AG09319 (cell line): ENCODE results near the gene DLGAP4.

Source experiments
- DNase-seq: peaks from one replicate; pipeline ENCODE4 v3.0.0-alpha.2; 2010; ENCODE audit warnings: low read depth; ENCODE audit errors: extremely low read depth
- TF ChIP-seq, protein P1 (sequence below): IDR thresholded peaks from 2 replicates; pipeline ENCODE4 v1.5.1; 2011; ENCODE audit warnings: low read depth, mild to moderate bottlenecking, inconsistent platforms, low read length, moderate library complexity

Gene DLGAP4

DNA sequence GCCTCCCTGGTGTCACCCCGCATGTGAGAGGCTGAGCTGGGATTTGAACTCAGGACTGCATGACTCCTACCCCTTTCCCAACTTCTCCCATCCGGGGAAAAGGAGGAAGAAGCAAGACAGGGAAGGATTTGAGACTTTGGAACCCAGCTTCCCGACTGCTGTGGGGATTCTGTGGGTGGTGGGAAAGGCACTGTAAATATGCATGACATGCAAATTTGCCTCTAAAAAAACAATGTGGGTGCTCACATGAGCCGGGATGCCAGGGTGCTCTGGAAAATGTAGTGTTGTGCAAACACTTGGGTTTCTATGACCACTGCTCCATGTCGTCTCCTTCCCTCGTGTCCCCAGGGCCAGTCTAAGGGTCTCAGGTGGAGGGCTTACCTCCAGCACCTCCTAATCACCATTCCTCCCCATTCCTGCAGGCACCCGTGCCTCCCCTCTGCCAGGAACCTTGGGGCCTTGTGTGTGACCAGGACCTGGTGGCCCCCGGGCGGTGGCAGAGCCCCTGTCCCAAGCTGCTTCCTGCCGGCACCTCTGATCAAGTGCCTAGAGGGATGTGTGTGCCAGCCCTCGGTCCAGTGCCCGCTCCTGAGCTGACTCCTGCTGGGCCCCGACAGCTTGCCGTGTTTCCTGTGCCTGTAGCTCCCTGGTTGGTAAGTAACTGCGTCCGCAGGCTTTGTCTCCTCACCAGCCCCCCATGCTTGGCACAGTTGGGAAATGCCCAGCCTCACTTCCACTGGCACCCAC lies 60.7 kb downstream of the DLGAP4 start:
- DNase-seq: no peak

DNA sequence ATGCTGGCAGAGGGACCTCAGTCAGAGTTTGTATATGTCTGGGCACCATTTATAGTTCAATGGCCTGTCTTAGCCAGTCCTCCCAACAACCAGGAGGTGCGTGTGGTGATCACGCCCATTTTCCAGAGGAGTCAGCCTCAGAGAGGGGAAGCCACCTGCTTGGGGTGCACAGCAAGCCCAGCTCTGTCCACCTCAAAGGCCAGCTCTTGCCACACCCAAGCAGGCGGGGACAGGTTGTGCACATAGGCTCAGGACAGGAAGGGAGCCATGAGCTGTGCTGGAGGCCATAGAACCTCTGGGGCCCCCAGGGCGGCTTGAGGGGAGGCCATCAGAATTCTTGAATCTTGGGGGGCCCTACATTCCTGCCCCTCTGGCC lies 61.2 kb downstream of the DLGAP4 start:
- no peak for DNase-seq

More for the DNA sequence above, 60.7 kb downstream of the DLGAP4 start:
- TF ChIP-seq, protein P1, sequence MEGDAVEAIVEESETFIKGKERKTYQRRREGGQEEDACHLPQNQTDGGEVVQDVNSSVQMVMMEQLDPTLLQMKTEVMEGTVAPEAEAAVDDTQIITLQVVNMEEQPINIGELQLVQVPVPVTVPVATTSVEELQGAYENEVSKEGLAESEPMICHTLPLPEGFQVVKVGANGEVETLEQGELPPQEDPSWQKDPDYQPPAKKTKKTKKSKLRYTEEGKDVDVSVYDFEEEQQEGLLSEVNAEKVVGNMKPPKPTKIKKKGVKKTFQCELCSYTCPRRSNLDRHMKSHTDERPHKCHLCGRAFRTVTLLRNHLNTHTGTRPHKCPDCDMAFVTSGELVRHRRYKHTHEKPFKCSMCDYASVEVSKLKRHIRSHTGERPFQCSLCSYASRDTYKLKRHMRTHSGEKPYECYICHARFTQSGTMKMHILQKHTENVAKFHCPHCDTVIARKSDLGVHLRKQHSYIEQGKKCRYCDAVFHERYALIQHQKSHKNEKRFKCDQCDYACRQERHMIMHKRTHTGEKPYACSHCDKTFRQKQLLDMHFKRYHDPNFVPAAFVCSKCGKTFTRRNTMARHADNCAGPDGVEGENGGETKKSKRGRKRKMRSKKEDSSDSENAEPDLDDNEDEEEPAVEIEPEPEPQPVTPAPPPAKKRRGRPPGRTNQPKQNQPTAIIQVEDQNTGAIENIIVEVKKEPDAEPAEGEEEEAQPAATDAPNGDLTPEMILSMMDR: no peak

DNA sequence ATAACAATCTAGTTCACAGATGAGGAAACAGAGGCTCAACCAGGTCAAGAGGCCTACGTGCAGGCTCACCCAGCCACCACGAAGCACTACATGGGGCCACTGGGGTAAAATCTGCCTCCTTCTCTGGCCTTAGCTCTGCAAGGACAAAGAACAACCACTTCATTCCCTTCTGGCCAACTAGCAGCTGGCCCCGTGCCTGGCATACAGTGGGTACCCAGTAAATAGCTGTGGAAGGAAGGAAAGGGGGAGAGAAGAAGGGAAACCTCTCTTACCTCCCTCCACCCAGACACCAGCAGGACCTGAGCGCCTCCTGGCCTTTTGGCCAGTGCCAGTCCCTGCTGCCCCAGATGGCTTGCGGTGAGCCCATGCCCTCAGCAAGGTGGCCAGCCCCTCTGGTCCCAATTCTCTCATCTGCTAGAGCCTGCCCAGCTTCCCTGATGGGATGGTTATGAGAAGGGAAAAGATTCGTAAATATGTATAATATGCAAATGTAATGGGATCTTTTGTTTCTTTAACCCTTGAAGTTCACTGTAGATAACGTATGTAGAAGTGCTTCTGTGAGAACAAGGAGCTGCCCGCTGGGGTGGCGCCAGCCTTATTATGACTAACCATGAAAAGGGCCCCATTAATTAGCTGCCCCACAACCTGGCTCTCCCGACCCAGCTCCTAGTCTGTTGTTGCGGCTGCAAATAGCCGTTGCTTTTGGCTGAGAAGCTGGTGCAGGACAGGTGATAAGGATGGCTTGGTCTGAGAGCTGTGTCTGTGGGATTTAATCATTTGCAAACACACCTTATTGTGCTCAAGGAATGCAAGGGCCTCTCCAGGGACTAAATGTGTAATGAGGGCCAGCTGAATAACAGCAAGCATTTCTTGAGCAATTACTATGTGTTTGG lies 62.0 kb downstream of the DLGAP4 start:
- no peak for DNase-seq
- TF ChIP-seq, protein P1: no peak

More for the DNA sequence above, 61.2 kb downstream of the DLGAP4 start:
- TF ChIP-seq, protein P1: no peak

DNA sequence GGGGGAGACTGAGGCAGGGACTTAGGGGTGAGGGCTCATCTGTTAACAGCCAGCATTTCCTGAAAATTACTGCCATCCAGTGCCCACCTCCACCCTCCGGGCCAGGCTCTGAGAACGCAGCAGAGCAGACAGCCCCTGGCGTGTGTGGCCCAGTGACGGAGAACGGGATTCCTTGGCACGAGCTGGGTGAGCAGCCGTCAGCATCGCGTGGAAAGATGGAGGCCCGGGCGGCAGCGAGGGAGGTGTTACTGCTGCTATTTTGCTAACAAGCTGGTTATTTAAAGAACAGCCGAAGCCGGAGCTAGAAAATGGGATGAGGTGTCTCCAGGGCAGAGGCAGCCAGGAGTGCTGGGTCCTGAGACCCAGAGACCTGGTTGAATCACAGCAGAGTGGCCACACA lies 62.7 kb downstream of the DLGAP4 start:
- TF ChIP-seq, protein P1: no peak

DNA sequence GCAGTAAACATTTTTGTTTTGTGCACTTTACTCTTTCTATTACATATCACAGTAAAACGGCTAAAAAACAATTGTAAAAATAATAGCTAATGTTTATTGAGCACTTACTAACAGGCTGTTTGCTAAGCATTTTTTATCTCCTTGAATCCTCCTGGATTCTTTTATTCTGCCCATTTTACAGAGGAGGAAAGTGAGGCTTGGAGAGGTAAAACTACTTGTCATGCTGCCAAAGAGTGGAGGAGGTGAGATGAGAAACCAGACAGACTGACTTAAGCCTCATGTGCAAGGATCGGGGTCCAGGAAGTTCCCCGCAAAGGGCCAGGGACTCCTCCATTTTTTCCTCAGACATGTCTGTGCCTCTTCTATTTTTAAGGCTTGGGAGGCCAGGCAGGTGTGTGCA lies 63.6 kb downstream of the DLGAP4 start:
- no peak for DNase-seq
- TF ChIP-seq, protein P1: no peak

More for the DNA sequence above, 62.7 kb downstream of the DLGAP4 start:
- DNase-seq: no peak

DNA sequence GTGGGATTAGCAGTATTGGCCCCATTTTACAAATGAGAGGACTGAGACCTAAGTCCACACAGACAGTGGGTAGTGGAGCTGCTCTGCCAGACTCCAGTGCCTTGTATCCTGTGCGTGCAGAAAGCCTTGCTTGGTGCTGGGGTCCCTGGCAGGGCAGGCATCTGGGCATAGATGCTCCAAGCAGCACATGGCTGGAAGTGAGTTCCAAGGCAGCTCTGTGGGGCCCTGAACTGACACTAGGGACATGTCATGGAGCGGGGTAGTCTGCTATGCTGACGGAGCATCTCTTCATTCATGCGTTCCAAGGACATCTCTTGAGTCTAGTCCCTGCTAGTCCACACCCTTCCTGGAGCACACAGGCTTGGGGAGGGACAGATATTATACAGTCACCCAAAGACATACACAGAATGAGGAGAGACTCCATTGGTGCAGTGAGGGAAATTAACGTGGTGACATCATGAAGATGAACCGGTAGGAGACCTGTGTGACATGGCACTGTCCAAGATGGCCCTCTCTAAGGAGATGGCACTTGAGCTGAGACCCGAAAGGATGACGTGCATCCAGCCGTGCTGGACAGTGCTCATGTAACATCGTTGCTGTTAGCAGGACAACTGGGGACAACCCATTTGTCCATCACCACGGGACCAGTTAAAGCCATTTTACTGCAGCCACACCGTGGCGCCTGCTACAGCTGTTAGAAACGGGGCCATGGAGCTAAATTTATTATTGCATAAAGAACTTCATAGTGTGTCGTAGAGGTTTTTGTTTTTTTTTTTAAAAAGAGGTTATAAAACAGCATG lies 65.1 kb downstream of the DLGAP4 start:
- no peak for DNase-seq
- TF ChIP-seq, protein P1: no peak
